Measurements from ENCODE around the gene MCC.

MCC gene

GRCh38 chr5:113031104-113031503 lies 457.1 kb downstream of the MCC start:
- no peak for DNase-seq
- intact Hi-C loops (cut with DNase I), result no loop called here

- intact Hi-C loops (cut with DNase I), result no loop called here
- no peak for DNase-seq
These were observed 458.6 kb downstream of the MCC start for GRCh38 chr5:113029614-113030013.

- DNase-seq, result no peak
- intact Hi-C loops (cut with DNase I), result no loop called here
These were observed 460.8 kb downstream of the MCC start for GRCh38 chr5:113027431-113027830.

- intact Hi-C loops (cut with DNase I), result no loop called here
- DNase-seq, result no peak
These were observed 461.2 kb downstream of the MCC start for GRCh38 chr5:113027015-113027414.

- intact Hi-C loops (cut with DNase I), result no loop called here
- no peak for DNase-seq
These were observed 462.0 kb downstream of the MCC start for GRCh38 chr5:113026211-113026610.

- intact Hi-C loops (cut with DNase I), result no loop called here
- DNase-seq, result no peak
These were observed 462.7 kb downstream of the MCC start for GRCh38 chr5:113025596-113025995.

GRCh38 chr5:113024076-113024697 lies 464.1 kb downstream of the MCC start:
- intact Hi-C loops (cut with DNase I), result no loop called here
- DNase-seq, result no peak

GRCh38 chr5:113022661-113023060 lies 465.6 kb downstream of the MCC start:
- DNase-seq, result no peak
- intact Hi-C loops (cut with DNase I), result no loop called here

GRCh38 chr5:113020461-113021273 lies 467.6 kb downstream of the MCC start:
- intact Hi-C loops (cut with DNase I), result loop anchor here (1.0 kb wide), 1 partner anchor 19 kb away; no protein-coding TSS in a partner anchor
- no peak for DNase-seq

GRCh38 chr5:113017881-113018635 lies 470.2 kb downstream of the MCC start:
- DNase-seq, result no peak
- intact Hi-C loops (cut with DNase I), result no loop called here

- intact Hi-C loops (cut with DNase I), result no loop called here
- DNase-seq, result no peak
These were observed 482.8 kb downstream of the MCC start for GRCh38 chr5:113005454-113005853.

- DNase-seq, result no peak
- intact Hi-C loops (cut with DNase I), result no loop called here
These were observed 484.5 kb downstream of the MCC start for GRCh38 chr5:113003763-113004162.

GRCh38 chr5:113002423-113002822 lies 485.8 kb downstream of the MCC start:
- intact Hi-C loops (cut with DNase I), result no loop called here
- no peak for DNase-seq

GRCh38 chr5:113000466-113000865 lies 487.8 kb downstream of the MCC start:
- DNase-seq, result no peak
- intact Hi-C loops (cut with DNase I), result no loop called here

GRCh38 chr5:112998296-112998695 lies 490.0 kb downstream of the MCC start:
- intact Hi-C loops (cut with DNase I), result loop anchor here (5.0 kb wide), 1 partner anchor 514 kb away; the partner anchor contains the start of gene YTHDC2
- DNase-seq, result no peak

GRCh38 chr5:112996830-112997374 lies 491.4 kb downstream of the MCC start:
- no peak for DNase-seq
- intact Hi-C loops (cut with DNase I), result loop anchor here (1.0 to 5.0 kb wide), 3 partner anchors 334 to 609 kb away; partner anchors contain the start of gene YTHDC2

GRCh38 chr5:112995764-112996618 lies 492.3 kb downstream of the MCC start:
- intact Hi-C loops (cut with DNase I), result loop anchor here (1.0 to 5.0 kb wide), 3 partner anchors 335 to 610 kb away; partner anchors contain the start of gene YTHDC2

GRCh38 chr5:112986224-112986623 lies 502.0 kb downstream of the MCC start:
- intact Hi-C loops (cut with DNase I), result no loop called here
- DNase-seq, result no peak

More at GRCh38 chr5:112995764-112996618, 492.3 kb downstream of the MCC start:
- peak in 8 of 10 donors; percentile 40 to 93 (median 76) for DNase-seq

GRCh38 chr5:112983363-112983762 lies 504.9 kb downstream of the MCC start:
- no peak for DNase-seq

GRCh38 chr5:112979723-112980122 lies 508.5 kb downstream of the MCC start:
- DNase-seq, result no peak
- intact Hi-C loops (cut with DNase I), result loop anchor here (5.0 kb wide), 3 partner anchors 57 to 533 kb away; partner anchors contain the start of genes REEP5, SRP19 and YTHDC2

More at GRCh38 chr5:112983363-112983762, 504.9 kb downstream of the MCC start:
- intact Hi-C loops (cut with DNase I), result no loop called here

Measured in posterior cingulate gyrus (tissue), 11 donors.